GM19397 (cell line): ENCODE measurements around the gene SLC39A6.
"Not testable (repeated sequence)": the region's sequence is repeated elsewhere in the genome, so short reads cannot be mapped to it uniquely, and the experiment has no call there.

ENCODE experiments used
- ATAC-seq: cut with Tn5 transposase; IDR thresholded peaks from one replicate; pipeline ENCODE4 v1.9.1; 2021; ENCODE audit warnings: mild to moderate bottlenecking, moderate library complexity; ENCODE audit not compliant: unreplicated experiment

The SLC39A6 gene

GRCh38 chr18:36139245-36139644, 10.1 kb upstream of the SLC39A6 start:
- ATAC-seq: no peak

DNA sequence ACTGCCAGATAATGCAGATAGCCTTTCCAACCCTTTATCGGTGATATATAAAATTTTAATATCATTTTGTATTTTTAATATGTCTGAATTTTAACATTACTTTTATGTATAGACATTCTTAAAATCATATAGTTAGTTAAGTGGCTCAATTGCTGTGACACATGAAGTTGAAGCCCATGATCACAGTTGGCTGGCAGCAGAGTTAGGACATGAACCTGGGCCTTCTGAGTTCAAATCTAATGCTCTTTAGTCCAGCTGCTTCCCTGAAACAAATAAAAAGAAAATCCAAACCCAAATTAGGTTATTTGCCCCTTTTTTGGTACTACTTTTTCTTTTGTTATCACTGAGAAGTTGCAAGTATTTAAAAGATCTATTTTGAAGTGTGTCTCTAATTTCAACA, 6.1 kb upstream of the SLC39A6 start:
- no peak for ATAC-seq

DNA sequence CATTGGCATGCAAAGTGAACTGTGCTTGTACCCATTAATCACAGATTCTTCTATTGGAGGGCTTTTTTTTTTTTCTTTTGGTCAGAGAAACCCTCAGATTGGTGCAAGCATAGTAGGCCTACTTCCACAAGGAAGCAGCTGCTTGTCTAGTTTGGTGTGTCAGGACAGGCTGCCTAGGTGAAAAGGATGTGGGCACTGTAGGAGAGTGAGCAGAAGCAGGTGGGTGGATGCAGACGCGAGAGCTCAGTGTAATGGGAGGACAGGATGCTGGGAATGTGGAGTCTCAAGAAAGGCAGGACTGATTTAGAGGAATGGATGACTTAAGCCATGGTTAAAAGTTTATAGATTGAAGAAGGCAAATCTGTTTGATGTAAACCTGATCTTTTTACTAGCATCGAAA, 3.6 kb upstream of the SLC39A6 start:
- ATAC-seq: no peak

DNA sequence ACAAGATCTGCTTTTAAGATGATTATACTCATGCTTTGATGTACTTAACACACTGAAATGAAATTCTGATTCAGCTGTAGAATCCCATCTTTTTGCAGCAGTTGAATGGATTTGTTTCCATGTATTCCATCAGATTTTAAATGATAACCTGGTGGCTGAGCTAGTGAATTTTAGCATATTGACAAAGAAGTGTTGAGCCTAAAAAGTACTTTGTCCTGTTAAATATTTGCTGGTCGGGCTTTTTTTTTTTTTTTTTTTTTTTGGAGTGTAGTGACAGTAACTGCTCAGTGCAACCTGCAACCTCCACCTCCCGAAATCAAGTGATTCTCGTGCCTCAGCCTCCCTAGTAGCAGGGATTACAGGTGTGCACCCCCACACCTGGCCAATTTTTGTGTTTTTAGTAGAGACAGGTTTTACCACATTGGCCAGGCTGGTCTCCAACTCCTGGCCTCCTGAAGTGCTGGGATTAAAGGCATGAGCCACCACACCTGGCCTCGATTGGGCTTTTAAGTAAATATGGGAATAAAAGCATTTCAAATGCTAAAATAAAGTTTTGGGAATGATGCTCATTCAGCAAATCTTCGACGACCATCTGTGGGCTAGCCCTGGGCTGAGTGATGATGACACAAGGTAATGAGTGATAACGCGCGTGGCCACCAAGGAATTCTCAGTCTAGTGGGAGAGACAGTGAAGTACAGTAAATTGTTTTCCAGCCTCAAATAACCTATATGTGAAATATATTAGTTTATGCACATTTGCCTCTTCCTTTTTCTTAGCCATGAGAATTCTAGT, 2.7 kb upstream of the SLC39A6 start:
- ATAC-seq: no peak

GRCh38 chr18:36130883-36131653, 1.9 kb upstream of the SLC39A6 start:
- ATAC-seq: no peak

GRCh38 chr18:36130039-36130831, 1.1 kb upstream of the SLC39A6 start:
- peak; percentile 16 for ATAC-seq

- ATAC-seq: peak; percentile 17
Observed at GRCh38 chr18:36128907-36129299, 237 bp downstream of the SLC39A6 start.

GRCh38 chr18:36128530-36128870, 640 bp downstream of the SLC39A6 start:
- no peak for ATAC-seq

DNA sequence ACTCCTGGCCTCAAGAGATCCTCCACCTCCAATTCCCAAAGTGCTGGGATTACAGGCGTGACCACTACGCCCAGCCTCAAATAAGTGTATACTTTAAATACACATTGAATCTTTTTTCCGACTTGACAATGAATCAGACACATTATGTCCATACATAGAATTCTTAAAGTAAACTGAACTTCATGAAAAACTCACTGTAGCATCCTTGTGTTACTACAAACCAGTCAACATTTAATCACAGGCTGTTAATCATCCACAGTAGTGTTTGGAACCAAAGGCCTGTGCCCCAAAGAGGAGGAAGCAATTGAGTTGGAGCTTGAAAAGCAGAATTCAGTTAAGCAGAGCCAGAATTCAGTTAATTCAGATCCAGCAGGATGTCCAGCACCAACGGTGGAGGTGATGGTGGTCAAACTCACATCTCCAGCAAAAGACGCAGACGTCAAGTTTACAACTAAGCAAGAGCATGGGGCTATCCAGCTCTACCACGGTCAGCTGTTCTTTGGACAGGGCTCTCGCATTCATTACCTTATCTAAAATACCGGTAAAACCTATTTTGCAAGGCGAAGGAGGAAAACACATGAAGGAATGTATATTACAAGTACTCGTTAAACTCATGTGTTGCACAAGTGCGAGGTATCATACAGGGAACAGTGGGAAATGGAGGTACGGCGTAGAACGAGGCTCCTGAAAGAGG, 1.2 kb downstream of the SLC39A6 start:
- ATAC-seq: no peak

- no peak for ATAC-seq
Observed at GRCh38 chr18:36126668-36127067, 2.5 kb downstream of the SLC39A6 start.

- no peak for ATAC-seq
Observed at GRCh38 chr18:36124841-36125240, 4.3 kb downstream of the SLC39A6 start.

- no peak for ATAC-seq
Observed at GRCh38 chr18:36120297-36120696, 8.8 kb downstream of the SLC39A6 start.

GRCh38 chr18:36116771-36117170, 12.4 kb downstream of the SLC39A6 start:
- ATAC-seq: not testable (repeated sequence)

GRCh38 chr18:36114738-36115137, 14.4 kb downstream of the SLC39A6 start:
- ATAC-seq: no peak

DNA sequence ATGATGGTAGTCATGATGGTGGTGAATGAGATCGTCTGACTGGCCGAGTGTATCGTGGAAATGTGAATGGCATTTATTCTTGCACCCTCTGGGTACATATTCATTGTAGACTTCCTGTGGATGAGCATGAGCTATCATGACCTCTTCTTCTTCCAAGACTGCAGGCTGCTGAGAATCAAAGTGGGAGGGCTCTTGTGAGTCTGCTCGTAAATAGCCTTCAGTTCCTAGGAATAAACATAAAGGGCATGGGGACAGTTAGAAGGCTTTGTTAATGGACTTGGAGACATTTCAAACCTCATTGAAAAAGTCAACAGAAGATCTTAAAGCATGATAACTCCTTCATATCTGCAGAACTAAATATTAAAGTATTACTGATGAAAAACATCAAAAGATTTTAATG, 14.9 kb downstream of the SLC39A6 start:
- ATAC-seq: no peak

DNA sequence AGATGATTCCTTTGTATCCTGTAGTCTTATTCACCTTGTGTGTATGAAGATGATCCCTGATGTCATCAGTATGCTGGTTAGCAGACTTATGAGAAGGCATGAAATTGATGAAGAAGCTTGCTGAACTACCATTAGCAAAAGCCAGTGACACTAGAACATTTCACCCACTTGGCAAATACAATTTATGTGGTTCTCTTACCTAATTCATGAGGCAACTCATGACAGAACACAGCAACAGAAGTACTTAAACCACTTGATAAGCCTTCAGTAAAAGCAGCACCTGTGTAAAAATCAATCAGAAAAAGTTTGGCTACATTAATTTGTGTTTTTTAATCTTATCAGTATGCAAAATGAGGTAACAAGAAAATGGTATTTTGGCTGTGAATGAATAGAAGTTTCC, 16.8 kb downstream of the SLC39A6 start:
- no peak for ATAC-seq

DNA sequence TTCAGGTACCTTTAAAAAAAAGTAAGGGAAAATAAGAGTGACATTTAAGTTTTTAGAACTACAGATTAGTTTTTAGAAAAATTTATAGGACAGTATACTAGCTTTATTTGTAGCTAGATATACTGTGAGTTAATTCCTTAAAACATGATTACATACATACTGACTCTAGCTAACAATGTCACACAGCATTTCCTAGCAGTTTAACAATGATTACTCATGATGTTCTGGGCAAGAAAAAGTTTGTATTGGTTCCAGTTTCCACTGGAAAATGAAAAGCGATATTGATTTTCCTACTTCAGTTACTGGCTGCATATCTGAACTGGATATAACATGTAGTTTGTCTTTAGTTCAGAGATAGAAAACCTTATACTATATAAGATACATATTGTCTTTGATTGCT, 19.4 kb downstream of the SLC39A6 start:
- ATAC-seq: no peak

DNA sequence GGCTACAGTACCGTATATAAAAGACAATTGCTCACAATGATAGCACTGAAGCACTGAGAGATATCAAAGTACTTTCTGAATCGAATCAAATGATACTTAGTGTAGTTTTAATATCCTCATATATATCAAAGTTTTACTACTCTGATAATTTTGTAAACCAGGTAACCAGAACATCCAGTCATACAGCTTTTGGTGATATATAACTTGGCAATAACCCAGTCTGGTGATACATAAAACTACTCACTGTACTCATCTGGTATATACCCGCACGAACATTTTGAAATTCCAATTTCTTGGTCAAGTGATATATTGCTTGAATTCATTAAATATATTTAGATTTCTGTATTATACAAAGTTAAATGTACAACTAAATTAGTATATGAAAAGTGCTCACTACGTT, 20.5 kb downstream of the SLC39A6 start:
- no peak for ATAC-seq

DNA sequence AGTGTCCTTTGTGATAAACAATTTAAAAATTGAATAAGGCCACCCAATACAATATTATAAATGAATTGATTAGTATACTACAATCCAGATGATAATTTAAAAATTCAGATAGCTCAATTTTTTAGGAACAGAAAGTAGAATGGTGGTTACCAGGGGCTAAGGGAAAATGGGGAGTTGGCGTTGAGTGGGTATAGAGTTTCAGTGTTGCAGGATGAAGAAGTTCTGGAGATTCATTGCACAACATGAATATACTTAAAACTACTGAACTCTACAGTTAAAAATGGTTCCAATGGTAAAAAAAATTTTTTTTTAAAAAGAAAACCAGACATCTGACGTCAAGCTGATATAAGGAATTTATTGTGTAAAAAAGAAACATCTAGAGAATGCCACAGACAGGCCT, 20.9 kb downstream of the SLC39A6 start:
- no peak for ATAC-seq

- ATAC-seq: no peak
Observed at GRCh38 chr18:36107477-36107876, 21.7 kb downstream of the SLC39A6 start.

GRCh38 chr18:36104749-36105148, 24.4 kb downstream of the SLC39A6 start:
- ATAC-seq: no peak
